Stimulated activated CD8-positive, alpha-beta memory T cell treated with anti-CD3 and anti-CD28 coated beads, Interleukin-7, amount 100 ng/mL, for 4 hours (primary cell): ENCODE data around the gene OTOP1.
"Not testable (repeated sequence)": the region's sequence is repeated elsewhere in the genome, so short reads cannot be mapped to it uniquely, and the experiment has no call there.

Experiments
- DNase-seq, 2 donors: peaks; one replicate each; pipeline ENCODE4 v3.0.0-alpha.2; 2020; ENCODE audit warnings: low read depth in 2 of 2

Gene OTOP1

DNA sequence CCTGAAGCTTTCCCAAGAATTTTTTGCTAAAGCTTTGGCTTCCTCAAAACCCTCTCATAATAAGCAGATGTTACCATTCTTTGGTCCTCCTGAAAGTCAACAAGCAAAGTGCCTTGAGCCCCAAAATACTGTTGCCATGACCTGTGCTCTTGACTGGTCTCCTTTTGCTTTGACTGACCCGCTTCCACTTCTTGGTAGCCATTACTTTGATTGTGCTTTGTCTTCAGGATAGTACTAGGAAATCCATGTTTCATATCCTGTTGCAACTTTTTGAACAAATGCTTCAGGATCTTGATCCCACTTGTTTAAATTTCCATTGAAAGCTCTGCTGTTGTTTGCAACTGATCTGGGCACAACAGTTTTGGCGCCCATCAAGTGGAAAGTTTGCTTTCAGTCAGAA lies 6.9 kb upstream of the OTOP1 start:
- no peak for DNase-seq

DNA sequence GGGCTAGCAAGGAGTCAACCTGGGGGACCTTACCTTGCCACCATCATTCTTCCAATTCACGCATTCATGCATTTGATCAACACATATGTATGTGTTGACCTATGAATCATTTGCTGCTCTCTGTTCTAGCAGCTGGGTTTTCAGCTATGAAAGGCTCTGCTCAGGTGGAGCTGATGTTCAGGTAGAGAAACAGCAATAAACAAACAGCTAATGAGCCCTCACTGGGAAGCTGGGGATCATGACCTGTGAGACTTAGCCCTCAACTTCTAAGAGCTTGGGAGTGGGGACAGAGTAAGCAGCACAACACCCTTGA lies 1.6 kb upstream of the OTOP1 start:
- no peak for DNase-seq

DNA sequence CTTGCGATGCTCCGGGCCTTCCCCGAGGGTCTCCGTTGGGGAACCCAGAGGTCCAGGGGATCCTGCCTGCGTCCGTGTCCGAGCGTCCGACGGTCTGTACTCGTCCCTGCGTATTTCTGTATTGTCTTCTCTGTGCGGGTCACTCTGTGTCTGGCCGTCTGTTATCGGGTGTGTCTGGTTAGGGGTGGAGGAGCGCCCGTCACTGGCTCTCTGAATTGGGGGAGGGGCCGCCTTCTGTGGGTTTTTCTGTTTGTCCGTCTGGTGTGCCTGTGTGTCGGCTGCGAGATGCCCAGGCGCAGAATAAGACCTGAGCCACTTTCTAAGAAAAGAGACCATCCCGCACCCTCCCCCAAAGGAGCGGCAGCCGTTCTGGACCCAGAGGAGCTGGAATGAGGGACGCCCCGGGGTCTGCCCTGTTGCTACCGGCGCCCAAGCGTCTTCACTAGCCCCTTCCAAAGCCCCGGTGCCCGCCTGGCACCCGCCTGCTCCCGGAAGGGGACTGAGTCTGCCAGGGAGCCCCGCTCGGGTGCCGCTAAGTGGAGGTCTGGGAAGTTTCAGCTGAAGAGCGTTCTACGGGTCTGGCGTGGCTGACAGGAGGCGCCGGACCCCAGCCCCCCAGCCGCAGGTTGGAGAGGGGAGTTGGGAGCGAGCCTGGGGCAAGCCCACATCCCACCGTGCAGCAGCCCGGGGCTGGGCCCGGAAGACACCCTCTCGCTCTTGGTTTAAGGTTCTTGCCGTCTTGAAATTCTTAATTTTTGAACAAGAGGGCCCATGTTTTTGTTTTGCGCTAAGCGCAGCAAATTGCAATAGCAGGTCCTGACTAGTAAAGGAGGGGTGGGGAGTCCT lies 1.0 kb upstream of the OTOP1 start:
- no peak for DNase-seq

DNA sequence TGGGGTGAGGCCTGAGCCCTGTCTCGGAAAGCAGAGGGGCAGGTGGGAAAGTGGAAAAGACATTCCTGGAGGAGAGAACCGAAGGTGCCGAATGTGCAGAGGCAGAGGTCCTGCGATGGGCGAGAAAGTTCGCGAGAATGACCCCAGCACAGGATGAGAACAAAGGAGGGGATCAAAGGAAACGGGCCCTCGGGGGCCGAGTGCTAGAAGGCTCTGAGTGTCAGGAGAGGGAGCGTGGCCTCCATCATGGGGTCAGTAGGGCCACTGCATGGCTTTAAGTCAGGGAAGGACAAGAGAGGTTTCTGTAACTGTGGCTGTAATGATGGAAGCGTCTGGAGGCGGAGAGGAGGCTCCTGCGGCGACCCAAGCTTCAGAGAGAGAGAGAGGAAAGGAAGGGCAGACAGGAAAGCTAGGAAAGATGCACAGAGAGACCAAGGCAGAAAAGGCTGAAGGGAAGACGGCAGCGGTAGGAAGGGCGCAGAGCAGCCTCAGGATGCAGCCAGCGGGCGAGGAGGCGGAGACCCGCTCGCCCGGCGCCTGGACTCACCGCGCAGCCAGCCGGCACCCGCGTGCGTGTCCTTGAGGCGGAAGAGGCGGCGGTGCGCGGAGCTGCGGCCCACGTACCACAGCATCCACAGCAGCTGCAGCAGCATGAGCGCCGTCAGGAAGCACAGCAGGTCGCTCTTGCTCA lies 669 bp downstream of the OTOP1 start:
- no peak for DNase-seq

DNA sequence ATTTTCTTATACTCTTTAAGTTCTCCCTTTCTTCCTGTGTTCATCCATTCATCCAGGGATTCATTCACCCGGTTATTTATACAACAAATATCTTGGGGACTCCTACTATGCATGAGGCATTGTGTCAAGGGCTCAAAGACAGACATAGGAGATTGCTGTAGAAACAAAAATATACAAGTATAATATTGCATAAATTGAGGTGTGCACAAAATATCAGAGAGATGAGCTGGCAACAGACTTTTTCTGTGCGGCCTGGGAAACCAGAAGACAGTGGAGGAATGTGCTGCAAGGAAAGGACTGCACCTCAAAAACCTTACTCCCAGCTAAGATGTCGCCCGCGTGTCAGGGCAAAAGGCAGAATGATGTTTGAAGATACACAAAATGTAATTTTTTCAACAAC lies 9.6 kb downstream of the OTOP1 start:
- DNase-seq, result no peak

DNA sequence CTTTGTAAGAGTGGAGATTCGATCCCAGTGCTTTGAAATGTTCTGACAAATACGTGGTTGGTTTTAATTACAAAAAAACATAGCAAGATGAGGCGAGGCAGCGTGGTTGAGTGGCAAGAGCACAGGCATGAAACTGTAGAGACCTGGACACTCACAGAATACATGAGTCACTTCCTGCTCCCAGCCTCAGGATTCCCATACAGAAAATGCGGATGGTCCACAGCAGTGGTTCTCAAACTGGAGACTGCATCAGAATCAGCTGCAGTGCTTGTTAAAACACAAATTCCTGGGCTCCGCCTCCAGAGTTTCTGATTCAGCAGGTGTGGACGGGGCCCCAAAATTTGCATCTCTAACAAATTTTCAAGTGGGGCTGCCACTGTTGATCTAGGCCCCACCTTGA lies 10.1 kb downstream of the OTOP1 start:
- no peak for DNase-seq

DNA sequence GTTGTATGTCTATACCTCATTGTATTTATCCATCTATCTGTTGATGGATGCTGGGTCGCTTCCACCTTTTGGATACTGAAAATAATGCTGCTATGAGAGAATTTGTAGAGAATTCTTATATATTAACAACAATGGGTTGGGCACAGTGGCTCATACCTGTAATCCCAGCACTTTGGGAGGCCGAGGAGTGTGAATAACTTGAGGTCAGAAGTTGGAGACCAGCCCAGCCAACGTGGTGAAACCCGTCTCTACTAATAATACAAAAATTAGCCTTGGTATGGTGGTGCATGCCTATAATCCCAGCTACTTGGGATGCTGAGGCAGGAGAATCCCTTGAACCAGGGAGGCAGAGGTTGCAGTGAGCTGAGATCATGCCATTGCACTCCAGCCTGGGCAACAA lies 13.1 kb downstream of the OTOP1 start:
- DNase-seq, result not testable (repeated sequence)

DNA sequence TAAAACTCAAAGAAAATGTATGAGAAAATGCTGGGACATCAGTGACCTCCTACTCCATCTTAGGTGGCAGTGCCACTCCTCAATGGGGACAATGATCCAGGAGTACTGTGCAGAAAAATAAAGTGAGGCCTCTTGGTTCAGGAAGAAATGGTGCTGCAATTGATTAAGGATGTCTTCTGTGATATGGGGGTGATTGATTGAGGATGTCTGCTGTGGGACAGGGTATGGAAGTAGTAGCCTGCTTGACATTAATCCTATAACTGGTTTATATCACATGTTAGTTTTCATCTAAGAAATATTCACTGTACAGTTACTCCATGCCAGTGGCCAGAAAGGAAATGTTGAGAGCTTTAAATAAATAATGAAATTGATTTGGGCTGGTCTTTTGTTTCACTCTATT lies 20.5 kb downstream of the OTOP1 start:
- no peak for DNase-seq

DNA sequence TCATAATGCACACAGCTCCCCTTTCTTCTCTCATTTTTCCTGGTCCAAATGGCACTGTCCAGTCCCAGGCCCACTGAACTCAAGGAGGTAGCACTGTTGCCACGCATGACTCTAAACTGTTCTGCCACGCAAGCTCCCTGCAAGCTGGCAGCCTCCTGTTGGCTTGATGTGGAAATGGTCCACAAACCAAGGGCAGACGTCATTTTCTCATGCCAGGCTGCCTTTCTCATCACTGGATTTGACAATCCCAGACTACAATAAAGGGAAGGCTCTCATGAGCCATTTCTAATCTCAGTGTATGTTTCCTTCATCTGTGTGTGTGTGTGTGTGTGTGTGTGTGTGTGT lies 22.4 kb downstream of the OTOP1 start:
- no peak for DNase-seq

DNA sequence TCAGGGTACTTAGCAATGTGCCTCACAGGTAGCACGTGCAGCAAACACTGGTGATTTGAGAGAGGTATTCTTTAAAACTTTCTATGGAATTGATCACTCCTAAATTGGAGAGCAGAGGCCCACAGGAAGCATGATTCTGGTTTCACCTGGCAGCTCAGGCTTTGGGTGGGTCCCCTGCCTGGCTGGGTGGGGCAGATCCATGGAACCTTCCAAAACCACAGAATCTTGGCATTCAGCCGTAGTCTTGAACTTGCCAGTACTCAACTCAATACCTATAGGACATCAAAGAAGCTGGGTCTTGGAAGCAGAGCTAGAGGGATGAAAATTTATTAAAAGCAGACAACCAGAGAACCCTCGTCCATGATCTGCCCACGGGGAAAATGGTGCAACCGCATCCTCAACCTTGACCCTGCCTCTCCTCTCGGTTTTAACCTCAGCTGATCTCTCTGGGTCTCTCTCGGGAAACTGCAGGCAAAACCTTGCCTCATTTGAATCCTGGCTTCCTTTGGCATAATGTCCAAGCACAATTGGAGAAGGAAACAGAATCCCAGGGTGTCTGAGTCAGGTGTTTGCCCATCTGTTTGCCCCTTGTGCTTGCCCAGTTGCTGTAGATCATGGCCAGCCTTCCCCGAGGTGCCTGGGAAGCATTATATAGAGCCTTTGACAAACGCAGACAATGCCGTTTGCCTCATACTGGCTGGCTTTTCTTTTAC lies 22.9 kb downstream of the OTOP1 start:
- DNase-seq, result no peak

DNA sequence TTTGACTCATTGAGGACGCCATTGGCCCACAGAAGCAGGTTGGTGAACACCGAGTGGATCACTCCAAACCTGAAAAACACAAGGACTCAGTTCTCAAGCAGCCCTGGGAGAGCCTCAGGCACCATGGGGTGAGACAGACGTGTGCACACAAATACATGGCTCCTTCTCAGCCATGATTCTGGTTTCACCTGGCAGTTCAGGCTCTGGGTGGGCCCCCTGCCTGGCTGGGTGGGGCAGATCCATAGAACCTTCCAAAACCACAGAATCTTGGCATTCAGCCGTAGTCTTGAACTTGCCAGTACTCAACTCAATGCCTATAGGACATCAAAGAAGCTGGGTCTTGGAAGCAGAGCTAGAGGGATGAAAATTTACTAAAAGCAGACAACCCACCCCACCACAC lies 24.2 kb downstream of the OTOP1 start:
- DNase-seq, result no peak

DNA sequence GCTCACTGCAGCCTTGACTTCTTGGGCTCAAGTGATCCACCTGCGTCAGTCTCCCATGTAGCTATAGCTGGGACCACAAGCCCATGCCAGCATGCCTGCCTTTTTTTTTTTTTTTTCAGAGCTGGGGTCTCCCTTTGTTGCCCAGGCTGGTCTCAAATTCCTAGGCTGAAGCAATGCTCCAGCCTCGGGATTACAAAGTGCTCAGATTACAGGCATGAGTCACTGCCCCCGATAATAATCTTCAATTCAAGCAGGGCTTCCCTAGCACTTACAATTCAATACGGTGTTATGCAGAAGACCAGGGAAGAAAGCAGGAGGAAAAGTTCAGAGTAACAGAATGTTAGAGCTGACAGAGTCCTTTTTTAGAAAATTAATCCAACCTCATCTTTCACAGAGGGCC lies 26.1 kb downstream of the OTOP1 start:
- no peak for DNase-seq

DNA sequence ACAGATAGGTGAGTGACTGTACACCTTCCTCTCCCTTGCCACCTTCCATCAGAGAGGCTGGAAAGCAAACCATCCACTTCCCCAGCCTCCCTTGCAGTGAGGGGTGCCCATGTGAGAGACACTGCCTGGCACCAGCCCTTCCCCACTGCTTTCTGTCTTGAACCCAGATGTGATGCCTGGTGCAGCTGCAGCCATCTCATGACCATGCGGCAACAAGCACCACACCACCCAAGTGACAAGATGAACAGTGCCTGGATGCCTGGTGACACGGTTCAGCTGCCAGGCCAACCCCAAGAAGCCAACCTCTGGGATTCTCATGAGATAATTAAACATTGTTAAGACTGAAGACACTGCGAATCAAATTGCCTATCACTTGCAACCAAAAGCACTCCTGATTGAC lies 31.4 kb downstream of the OTOP1 start:
- DNase-seq, result no peak

DNA sequence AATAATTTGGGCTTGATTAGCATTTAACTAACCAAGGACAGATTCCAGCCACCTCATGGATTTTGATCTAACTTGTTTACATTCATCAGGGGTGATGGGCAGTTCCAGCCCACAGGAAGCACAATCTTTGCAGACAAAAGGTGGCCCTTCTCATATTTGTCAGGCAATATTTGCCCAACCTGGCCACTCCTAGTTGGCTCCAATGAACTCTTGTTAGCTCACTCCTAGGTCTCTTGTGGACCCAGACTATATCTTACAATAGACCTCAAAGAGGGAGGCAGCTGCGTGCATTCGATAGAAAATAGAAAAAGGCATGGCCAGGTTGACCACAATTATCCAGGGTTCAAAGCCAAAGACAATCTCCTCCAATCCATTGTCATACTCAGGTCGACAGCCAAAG lies 38.2 kb downstream of the OTOP1 start:
- not testable (repeated sequence) for DNase-seq

DNA sequence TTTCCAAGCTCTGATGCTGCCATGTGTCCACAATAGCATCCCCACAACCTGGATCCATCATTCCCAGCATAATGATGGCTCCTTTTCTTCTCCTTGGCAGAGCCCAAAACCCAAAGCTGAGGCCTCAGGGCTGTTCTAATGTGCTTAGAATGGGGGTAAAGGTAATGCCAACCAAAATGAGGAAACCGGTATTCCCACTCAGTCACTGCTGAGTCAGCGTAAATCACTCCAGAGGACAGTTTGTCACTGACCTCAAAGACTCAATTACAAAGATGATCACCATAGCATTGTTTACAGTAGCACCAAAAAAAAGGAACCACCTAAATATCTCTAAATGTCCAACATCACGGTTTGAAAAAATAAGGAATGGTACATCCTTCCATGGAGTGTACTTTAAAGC lies 41.2 kb downstream of the OTOP1 start:
- DNase-seq, result no peak

DNA sequence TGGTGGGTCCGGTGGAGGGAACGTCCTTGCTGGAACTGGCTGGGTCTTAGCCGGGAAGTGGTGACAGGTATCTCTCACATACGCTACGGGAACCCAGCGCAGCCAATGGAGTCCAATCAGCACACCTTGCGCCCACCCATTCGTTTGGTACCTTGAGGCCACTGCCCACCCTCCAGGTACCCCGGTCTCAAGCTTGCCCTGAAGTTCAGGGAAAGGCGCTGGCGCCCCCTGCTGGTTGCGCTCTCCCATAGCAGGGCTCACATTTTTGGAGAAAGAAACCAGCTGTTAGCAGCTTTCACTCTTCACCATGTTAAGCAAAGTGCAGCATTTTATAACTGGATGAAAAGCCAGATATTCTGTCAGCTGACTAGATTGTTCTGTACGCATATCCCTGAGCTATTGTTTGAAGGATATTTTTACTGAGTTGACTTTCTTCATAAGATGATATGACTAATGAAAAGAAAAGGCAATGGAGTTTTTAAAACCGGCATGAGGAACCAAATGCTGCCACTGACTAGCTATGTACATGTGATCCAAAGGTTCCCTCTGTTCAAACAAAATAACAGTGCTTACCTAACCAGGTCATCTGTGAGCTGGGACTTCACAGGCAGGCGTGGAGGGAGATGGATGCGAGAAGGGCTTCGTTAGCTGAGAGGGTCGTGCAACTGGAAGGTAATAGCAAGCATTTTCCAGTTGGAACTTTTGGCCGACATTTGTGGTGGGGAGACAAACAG lies 43.7 kb downstream of the OTOP1 start:
- no peak for DNase-seq

DNA sequence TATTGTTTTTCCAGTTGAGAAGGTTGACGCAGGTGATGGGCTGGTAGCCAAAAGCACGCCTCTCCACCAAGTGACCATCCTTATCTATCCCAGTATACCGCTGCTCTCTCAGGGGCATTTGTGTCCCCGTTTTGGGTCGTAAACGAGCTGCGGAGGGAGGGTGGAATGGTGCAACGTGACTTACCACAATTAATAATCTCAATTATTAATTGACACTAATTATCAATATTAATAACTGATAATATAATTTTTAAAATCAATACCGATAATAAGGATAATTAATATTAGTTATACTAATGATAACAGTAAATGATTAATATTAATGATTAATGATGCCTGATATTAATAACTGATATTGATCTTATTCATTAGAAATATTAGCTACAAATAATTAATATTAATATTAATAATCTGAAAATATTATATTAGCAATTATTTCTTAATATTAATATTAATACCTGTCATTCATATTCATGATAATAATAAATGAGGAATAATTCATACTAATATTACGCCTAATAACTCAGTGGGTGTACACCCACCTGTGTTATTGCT lies 56.1 kb downstream of the OTOP1 start:
- DNase-seq, result no peak

DNA sequence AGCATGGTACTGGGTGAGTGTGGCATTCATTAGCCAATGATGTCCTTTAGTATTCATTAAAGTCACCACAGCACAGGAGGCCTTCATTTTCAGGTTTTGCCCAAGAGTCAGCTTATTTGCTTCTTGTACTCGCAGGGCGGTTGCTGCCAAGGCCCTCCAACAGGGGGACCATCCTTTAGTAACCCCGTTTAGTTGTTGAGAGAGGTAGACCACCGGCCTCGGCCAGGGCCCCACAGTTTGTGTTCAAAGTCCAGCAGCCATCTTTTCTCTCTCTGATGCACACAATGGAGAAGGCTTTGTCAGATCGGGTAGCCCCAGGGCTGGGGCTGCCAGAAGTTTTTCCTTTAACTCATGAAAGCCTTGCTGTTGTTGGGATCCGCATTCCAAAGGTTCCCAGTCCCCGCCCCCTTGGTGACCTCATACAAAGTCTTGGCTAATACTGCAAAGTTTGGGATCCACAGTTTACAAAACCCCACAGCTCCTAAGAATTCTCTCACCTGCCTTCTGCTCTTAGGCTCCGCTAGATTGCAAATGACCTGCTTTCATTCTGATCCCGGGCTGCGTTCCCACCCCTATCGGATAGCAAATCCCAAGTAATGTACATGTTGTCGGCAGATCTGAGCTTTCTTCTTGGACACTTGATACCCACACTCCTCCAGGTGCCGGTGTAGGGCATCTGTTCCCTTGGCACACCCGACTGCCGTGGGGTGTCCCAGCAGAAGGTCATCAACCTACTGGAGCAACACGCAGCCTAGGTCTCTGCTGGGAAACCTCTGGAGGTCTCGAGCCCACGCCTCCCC lies 58.5 kb downstream of the OTOP1 start:
- DNase-seq, result not testable (repeated sequence)

DNA sequence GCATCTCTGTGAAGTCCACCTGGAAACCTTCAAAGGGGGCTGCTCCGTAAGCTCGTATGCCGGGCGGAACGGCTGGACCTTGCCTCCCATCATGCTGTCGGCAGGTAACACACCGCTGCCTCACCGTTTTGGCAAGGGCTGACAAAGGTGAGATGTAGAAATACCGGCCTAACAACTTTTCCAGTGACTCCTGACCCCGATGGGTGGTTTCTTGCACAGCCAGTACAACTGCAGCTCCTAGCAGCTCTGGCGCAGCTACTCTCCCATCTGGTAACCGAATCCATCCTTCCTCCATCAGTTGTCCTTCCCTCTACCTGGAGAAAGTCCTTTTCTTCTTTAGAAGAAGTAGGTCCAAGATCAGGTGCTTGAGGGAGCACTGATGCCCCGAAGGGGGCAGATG lies 59.7 kb downstream of the OTOP1 start:
- not testable (repeated sequence) for DNase-seq

DNA sequence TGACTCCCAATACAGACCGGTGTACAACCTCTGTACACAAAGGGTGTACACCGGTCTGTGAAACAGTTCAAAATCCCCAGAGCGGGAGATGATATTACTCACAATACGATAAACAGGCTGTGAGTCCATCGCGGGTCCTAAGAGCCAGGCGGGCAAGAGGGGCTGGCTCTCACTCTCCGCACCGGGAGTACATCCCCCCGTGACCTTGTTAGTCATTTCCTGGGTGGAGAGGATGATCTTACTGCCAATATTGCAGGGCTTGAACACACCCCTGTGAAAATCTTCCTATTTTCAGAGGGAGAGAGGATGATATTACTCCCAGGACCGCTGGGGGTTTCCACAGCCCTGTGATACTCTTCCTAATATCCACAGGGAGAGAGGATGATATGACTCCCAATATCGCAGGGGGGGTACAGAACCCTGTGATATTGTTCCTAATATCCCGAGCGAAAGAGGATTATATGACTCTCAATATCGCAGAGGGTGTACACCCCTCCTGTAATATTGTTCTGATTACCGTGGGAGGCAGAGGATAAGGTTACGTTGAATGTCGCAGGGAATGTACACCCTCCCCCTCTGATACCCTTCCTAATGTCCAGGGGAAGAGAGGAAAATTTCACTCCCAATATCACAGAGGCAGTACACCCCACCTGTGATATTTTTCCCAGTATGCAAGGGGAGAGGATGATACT lies 60.9 kb downstream of the OTOP1 start:
- not testable (repeated sequence) for DNase-seq
